Loucy (cell line): ENCODE results near the gene PPM1L.

Experiments used
- H2AFZ ChIP-seq: fragments of 200-600 bp; sonication (generic); 2 replicates; pipeline ENCODE4 v1.6.0; 2016; ENCODE audit warnings: antibody characterized with exemption, mild to moderate bottlenecking, low read length, moderate library complexity
- H3F3A ChIP-seq: fragments of 200-600 bp; 2 replicates; pipeline ENCODE4 v1.6.0; 2016; ENCODE audit warnings: antibody characterized with exemption, low read depth, mild to moderate bottlenecking
- H3K27me3 ChIP-seq: fragments of 200-600 bp; sonication (generic); 2 replicates; pipeline ENCODE4 v1.6.1; 2014; ENCODE audit warnings: low read length, mild to moderate bottlenecking; ENCODE audit not compliant: insufficient read depth, poor library complexity, severe bottlenecking
- H3K36me3 ChIP-seq: fragments of 200-600 bp; sonication (generic); 2 replicates; pipeline ENCODE4 v1.6.1; 2016; ENCODE audit warnings: low read length; ENCODE audit not compliant: insufficient read depth
- H3K4me1 ChIP-seq: fragments of 200-600 bp; sonication (generic); 2 replicates; pipeline ENCODE4 v1.5.1; 2014; ENCODE audit warnings: low read length, mild to moderate bottlenecking; ENCODE audit not compliant: insufficient read depth, poor library complexity, severe bottlenecking
- H3K4me2 ChIP-seq: fragments of 200-600 bp; sonication (generic); 2 replicates; pipeline ENCODE4 v1.6.0; 2014; ENCODE audit warnings: antibody characterized with exemption, low read length, low read depth, mild to moderate bottlenecking; ENCODE audit not compliant: poor library complexity, severe bottlenecking
- H3K4me3 ChIP-seq: fragments of 200-600 bp; sonication (generic); 2 replicates; pipeline ENCODE4 v1.5.1; 2014; ENCODE audit warnings: low read length, mild to moderate bottlenecking, mixed read lengths; ENCODE audit not compliant: poor library complexity, severe bottlenecking
- H3K79me2 ChIP-seq: fragments of 200-600 bp; sonication (generic); 2 replicates; pipeline ENCODE4 v1.6.1; 2014; ENCODE audit warnings: low read length; ENCODE audit not compliant: insufficient read depth
- H3K9ac ChIP-seq: fragments of 200-600 bp; sonication (generic); 2 replicates; pipeline ENCODE4 v1.6.0; 2014; ENCODE audit warnings: mild to moderate bottlenecking, low read depth, low read length, moderate library complexity; ENCODE audit not compliant: poor library complexity, severe bottlenecking
- H3K9me2 ChIP-seq: fragments of 200-600 bp; sonication (generic); replicated peaks from 2 replicates; pipeline ENCODE4 v1.6.1; 2016; ENCODE audit warnings: low read depth, low read length, mixed read lengths
- H3K9me3 ChIP-seq: fragments of 200-600 bp; sonication (generic); 2 replicates; pipeline ENCODE4 v1.6.1; 2014; ENCODE audit warnings: mild to moderate bottlenecking, antibody characterized with exemption, low read length, low read depth; ENCODE audit not compliant: insufficient read depth
- H4K20me1 ChIP-seq: fragments of 200-600 bp; sonication (generic); 2 replicates; pipeline ENCODE4 v1.6.0; 2014; ENCODE audit warnings: antibody characterized with exemption, low read length, mild to moderate bottlenecking; ENCODE audit not compliant: insufficient read depth, poor library complexity, severe bottlenecking
- EZH2phosphoT487 ChIP-seq: fragments of 200-600 bp; IDR thresholded peaks from 2 replicates; pipeline ENCODE4 v1.6.1; 2018; ENCODE audit warnings: antibody characterized with exemption, mild to moderate bottlenecking, moderate library complexity, borderline replicate concordance
- TF ChIP-seq, protein P1 (sequence below): fragments of 200-600 bp; sonication (generic); conservative IDR thresholded peaks from 2 replicates; pipeline ENCODE4 v1.5.1; 2014; ENCODE audit warnings: mild to moderate bottlenecking, antibody characterized with exemption, low read length

The PPM1L gene

DNA sequence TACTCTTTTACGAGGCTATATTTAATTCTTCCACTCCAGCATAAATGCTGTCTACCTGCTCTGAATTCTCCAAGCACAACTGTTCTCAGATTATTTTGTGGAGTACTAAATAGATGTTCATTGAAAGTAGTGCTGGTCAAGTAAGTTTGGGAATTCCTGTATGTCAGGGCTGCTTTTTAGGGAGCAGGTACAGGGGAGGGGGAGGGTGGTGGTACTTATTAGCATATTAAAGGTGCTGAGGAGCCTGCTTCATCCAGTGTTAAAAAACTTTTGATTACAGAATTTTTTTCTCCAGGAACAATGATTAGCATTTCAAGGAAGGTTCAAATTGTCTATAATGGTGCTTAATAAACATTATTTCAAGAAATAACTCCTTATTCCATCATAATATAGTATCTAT, 59.2 kb downstream of the PPM1L start:
- Histone ChIP-seq H3K36me3 (no peaks in the 10 kb centered on the region), H3K4me2 (no peak overlapping the region), H3K79me2 (no peaks in the 10 kb centered on the region), H4K20me1 (no peaks in the 10 kb centered on the region), H3K4me3 (no peak overlapping the region), H2AFZ (no peak overlapping the region), H3K9me2 (no peaks in the 10 kb centered on the region), H3F3A (no peaks in the 10 kb centered on the region), H3K9ac (no peak overlapping the region), H3K9me3 (no peaks in the 10 kb centered on the region), H3K27me3 (no peaks in the 10 kb centered on the region), H3K4me1 (no peaks in the 10 kb centered on the region)
- no peak for TF ChIP-seq EZH2phosphoT487
- TF ChIP-seq, protein P1, sequence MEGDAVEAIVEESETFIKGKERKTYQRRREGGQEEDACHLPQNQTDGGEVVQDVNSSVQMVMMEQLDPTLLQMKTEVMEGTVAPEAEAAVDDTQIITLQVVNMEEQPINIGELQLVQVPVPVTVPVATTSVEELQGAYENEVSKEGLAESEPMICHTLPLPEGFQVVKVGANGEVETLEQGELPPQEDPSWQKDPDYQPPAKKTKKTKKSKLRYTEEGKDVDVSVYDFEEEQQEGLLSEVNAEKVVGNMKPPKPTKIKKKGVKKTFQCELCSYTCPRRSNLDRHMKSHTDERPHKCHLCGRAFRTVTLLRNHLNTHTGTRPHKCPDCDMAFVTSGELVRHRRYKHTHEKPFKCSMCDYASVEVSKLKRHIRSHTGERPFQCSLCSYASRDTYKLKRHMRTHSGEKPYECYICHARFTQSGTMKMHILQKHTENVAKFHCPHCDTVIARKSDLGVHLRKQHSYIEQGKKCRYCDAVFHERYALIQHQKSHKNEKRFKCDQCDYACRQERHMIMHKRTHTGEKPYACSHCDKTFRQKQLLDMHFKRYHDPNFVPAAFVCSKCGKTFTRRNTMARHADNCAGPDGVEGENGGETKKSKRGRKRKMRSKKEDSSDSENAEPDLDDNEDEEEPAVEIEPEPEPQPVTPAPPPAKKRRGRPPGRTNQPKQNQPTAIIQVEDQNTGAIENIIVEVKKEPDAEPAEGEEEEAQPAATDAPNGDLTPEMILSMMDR: no peak

DNA sequence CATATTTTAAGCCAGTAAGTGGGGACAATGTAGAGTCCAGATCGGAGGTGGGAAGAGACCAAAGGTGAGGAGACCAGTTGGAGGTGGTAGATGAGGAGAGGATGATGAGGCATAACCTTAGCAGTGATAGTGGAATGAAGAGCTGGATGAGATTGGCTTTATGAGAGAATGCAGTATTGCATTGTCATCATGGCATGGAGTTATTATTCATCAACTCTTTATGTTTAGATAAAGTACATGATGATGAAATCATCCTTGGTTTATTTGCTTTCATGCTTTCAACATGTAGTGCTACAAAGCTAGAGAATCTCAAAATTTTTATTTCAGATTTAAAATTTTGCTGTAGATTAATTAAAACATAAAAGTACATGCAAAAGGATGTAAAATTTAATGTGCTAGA, 64.0 kb downstream of the PPM1L start:
- Histone ChIP-seq H4K20me1 (no peaks in the 10 kb centered on the region), H3K36me3 (no peaks in the 10 kb centered on the region), H3K9me3 (no peaks in the 10 kb centered on the region), H3K4me2 (no peak overlapping the region), H3K4me3 (no peak overlapping the region), H2AFZ (no peak overlapping the region), H3K9ac (no peak overlapping the region), H3F3A (no peaks in the 10 kb centered on the region), H3K4me1 (no peaks in the 10 kb centered on the region), H3K9me2 (no peaks in the 10 kb centered on the region), H3K79me2 (no peaks in the 10 kb centered on the region), H3K27me3 (no peaks in the 10 kb centered on the region)
- TF ChIP-seq, protein P1: no peak
- TF ChIP-seq EZH2phosphoT487: no peak

DNA sequence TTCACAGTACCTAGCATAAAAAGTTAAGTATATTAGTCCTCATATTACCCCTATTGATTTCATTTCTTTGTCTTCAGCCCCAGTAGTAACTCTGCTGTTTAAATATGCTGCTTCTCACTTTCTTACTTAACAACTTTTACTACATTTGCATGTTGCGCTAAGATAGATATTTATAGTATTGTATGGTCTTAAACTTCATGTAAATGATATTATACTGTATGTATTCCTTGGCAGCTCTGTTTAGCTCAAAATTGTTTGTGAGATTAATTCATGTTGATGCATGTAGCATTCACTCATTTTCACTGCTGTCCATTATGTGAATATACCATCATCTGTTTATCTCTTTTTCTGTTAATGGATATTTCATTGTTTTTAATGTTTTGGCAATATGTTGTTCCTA, 64.4 kb downstream of the PPM1L start:
- H3K36me3 ChIP-seq: no peaks in the 10 kb centered on the region
- no peak overlapping the region for H3K9ac ChIP-seq
- TF ChIP-seq, protein P1: no peak
- no peak for TF ChIP-seq EZH2phosphoT487
- H4K20me1 ChIP-seq: no peaks in the 10 kb centered on the region
- H3F3A ChIP-seq: no peaks in the 10 kb centered on the region
- H3K4me3 ChIP-seq: no peak overlapping the region
- no peaks in the 10 kb centered on the region for H3K4me1 ChIP-seq
- no peaks in the 10 kb centered on the region for H3K9me2 ChIP-seq
- H3K9me3 ChIP-seq: no peaks in the 10 kb centered on the region
- H3K27me3 ChIP-seq: no peaks in the 10 kb centered on the region
- H3K79me2 ChIP-seq: no peaks in the 10 kb centered on the region
- H2AFZ ChIP-seq: no peak overlapping the region
- no peak overlapping the region for H3K4me2 ChIP-seq
